HuH-7.5 (cell line): Measurements from ENCODE around the gene SEC14L5.

Experiments used
- DNase-seq: peaks from one replicate; pipeline ENCODE4 v3.0.0; 2011; ENCODE audit warnings: low spot score

Gene SEC14L5

GRCh38 chr16:4984174-4984990 is 26.3 kb downstream of the SEC14L5 start:
- no peak for DNase-seq

DNA sequence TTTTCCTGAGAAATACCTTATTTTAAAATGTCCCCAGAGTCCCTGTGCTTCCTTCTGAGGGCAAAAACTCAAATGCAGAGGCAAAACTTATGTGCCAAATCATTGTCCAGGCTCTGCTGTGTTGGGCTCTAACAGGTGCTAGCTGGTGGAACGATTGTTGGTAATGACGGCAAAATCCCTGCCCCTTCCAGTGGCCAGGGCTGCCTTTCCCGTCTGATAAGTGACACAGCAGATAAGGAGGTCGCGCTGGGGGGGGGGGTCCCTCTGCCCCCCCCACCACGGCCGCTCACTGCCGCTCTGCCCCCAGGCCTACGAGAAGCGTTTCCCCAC is 29.1 kb downstream of the SEC14L5 start:
- DNase-seq, result no peak

DNA sequence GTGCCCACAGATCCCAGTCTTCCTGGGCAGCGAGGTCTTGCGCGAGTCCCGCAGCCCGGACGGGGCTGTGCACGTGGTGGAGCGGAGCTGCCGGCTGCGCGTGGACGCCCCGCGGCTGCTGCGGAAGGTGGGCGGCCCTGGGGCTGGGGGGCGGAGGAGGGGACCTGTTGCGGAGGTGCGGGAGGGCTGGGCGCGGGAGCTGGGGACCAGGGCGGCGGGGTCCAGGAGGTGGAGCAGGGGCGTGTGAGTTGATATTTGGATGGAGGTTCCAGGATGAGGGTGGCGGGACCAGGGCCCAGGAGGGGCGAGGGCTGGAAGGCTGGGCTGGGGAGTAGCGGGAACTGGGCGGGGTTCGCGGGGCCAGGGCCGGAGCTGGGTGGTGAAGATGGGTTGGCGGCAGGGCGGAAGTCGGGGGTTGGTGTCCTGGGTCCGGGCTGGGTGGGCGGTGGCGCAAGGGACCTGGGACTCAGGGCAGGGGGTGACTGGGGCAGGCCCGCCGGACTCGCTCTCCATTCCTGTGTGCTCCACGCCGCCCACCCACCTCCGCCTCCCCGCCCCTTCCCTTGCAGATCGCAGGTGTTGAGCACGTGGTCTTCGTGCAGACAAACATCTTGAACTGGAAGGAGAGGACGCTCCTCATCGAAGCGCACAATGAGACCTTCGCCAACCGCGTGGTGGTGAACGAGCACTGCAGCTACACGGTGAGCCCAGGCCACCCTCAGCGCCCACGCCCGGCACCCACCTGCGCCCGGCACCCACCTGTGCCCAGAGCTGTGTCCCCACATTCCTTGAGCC is 29.6 kb downstream of the SEC14L5 start:
- no peak for DNase-seq

DNA sequence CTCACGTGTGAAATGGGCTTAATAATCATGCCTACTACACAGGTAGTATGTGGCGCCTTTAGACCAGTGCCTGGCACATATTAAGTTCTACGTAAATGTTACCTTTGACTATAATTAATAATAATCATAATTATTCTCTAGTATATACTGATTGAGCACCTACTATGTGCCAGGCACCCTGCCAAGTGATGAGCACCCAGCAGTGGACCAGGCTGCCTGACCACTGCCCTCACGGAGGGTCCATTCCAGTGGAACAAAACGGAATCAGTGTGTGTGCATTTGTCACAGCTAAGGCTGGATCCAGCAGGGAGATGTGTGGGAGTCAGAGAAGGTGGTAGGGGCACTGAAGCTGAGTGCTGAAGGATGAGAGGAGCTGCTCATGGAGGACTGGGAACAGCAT is 30.5 kb downstream of the SEC14L5 start:
- DNase-seq, result no peak

DNA sequence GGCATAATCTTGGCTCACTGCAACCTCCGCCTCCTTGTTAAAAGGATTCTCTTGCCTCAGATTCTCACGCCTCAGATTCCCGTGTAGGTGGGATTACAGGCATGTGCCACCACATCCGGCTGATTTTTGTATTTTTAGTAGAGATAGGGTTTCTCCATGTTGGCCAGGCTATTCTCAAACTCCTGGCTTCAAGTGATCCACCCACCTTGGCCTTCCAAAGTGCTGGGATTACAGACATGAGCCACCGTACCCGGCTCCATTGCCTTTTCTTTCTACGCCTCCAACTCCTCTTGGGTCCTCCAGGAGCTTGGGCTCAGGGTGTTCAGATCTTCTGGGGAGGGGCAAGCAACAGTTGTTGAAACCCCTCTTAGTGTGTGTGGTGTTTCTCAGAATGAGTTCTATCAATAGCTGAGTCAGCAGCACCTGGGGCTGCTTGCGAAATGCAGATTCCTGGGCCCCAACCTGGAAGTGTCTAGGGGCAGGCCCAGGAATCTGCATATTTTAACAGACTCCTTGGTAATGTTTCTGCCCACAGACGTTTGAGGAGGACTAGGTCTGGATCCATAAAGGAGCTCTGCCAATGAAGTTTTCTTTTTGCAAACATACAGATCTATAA is 31.4 kb downstream of the SEC14L5 start:
- no peak for DNase-seq

- DNase-seq, result no peak
These were observed 32.3 kb downstream of the SEC14L5 start for GRCh38 chr16:4990415-4990814.

GRCh38 chr16:4991754-4992153 is 33.6 kb downstream of the SEC14L5 start:
- no peak for DNase-seq

- DNase-seq, result no peak
These were observed 36.7 kb downstream of the SEC14L5 start for GRCh38 chr16:4994719-4995434.

DNA sequence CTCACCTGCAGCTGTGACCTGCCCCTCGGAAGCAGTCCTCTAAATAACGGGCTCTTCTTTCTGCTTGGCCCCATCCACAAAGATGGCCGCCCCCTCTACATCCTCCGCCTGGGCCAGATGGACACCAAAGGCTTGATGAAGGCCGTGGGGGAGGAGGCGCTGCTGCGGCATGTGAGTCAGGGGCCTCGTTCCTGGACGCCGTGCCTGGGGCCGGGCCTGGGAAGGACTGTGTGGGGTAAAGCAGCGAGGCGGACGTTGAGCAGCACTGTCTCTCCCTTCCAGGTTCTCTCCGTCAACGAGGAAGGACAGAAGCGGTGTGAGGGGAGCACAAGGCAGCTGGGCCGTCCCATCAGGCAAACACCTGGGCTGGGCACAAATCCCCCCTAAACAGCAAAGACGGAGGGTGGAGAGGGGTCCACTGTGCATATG is 42.5 kb downstream of the SEC14L5 start:
- DNase-seq, result no peak

DNA sequence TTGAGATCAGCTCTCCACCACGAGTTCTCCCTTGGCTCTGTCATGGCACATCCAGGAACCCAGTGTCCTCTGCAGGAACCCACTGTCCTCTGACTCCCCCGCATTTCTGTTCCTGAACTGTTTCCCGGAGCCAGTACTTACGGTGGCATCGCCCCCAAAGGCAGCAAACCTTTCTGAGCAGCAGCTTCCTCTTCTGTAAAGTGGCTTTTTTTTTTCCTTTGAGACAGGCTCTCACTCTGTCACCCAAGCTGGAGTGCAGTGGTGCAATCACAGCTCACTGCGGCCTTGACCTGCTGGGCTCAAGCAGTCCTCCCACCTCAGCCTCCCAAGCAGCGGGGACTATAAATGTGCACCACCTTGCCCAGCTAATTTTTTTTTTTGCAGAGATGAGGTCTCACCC is 43.4 kb downstream of the SEC14L5 start:
- no peak for DNase-seq

DNA sequence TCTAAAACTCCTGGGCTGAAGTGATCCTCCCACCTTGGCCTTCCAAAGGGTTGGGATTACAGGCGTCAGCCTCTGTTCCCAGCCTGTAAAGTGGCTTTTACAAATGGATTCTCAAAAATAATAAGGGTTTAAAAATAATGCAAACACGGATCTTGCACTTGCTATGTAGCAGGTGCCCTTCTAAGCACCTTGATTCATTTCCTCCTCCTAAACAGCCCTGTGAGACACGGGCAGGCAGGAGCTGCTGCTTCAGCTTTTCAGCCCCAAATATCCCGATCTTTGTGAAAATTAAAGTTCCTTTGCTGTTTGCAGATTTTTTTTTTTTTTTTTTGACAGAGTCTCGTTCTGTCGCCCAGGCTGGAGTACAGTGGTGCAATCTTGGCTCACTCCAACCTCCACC is 43.9 kb downstream of the SEC14L5 start:
- no peak for DNase-seq

DNA sequence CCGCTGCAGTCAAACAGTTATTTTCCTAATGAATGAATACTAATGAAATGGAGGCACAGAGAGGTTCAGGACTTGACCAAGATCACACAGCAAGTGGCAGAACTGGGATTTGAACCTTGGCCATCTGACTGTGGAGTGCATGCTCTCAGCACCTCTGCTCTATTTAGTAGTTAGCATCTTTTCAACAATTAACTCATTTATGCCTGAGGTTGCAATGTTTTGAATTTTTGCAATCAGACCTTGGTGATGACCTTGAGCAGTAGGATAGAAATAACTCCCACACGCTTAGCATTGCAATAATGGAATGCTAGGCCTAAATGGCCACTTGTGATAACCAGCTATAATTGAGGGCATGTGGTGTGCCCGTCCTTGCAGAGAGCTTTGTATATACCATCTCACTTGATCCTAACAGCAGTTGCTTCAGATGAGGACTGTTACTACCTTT is 44.6 kb downstream of the SEC14L5 start:
- DNase-seq, result no peak

GRCh38 chr16:5003211-5003610 is 45.1 kb downstream of the SEC14L5 start:
- no peak for DNase-seq

- DNase-seq, result no peak
These were observed 45.7 kb downstream of the SEC14L5 start for GRCh38 chr16:5003828-5004227.

DNA sequence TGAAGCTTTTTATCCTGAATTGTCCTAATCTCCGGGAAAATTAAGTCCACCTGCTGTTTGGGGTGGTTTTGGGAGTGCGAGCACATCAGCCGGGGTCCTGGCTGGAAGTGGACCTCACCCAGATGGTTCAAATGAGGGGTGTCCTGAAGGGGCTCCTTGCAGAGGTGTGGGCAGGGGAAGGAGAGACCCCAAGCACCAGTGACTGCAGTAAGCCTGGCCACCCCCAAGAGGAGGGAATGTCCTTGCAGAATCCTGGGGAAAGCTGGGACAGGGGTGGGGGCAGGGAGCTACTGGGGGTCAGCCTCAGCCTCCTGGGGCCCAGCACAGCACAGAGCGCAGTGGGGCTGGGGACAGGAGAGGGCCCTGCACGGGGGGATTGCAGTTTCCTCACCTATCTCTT is 46.2 kb downstream of the SEC14L5 start:
- no peak for DNase-seq

- no peak for DNase-seq
These were observed 47.8 kb downstream of the SEC14L5 start for GRCh38 chr16:5005916-5006315.

DNA sequence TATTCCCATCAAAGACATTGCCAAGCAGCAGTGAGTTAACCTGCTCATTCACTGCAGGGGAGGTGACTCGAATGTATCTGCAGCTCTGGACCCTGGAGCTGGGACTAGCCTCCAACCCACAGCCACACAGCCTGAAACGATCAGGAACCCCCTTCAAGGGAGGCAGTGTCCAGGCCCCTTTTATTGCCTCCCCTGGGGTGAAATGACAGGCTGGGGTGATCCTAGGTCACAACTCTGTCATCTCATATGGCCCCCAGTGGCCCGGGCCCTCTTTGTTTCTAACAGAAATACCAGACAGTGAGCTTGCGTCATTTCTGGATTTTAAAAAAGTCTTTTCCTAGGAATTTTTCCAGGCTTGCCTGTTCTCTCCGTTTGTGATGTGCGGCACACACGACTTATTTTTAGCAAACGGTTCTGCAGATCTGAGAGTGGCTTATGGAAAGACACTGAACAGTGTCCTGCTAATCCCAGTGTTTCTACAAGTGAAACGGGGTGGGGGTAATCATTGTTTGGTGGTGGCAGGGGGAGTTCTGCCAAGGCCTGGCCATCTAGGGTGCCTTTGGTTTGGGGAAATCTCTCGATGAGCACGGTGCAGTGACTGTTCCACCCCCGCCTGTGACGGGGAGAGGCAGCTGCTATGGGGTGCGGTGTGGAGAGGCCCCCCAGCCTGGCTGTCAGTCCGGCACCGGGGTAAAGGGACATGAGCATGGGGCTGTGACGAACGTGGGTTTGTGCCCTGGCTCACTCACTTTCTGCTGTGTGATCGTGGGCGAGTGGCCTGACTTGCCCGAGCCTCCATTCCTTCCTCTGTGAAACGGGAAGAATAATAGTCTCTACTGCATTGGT is 48.4 kb downstream of the SEC14L5 start:
- DNase-seq, result no peak

DNA sequence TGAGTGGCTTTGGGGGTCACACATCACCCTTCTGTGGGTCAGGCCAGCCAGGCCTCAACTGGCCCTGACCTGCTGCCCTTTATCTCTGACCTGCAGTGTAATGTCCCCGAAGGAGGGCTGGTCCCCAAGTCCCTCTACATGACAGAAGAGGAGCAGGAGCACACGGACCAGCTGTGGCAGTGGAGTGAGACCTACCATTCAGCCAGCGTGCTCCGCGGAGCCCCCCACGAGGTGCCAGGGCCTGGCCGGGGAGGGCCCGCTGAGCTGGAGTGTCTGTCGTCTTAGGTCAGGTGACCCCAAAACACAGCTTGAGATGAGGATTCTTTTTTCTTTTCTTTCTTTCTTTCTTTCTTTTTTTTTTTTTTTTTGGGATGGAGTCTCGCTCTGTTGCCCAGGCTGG is 49.1 kb downstream of the SEC14L5 start:
- no peak for DNase-seq

- no peak for DNase-seq
These were observed 50.2 kb downstream of the SEC14L5 start for GRCh38 chr16:5008311-5008731.

DNA sequence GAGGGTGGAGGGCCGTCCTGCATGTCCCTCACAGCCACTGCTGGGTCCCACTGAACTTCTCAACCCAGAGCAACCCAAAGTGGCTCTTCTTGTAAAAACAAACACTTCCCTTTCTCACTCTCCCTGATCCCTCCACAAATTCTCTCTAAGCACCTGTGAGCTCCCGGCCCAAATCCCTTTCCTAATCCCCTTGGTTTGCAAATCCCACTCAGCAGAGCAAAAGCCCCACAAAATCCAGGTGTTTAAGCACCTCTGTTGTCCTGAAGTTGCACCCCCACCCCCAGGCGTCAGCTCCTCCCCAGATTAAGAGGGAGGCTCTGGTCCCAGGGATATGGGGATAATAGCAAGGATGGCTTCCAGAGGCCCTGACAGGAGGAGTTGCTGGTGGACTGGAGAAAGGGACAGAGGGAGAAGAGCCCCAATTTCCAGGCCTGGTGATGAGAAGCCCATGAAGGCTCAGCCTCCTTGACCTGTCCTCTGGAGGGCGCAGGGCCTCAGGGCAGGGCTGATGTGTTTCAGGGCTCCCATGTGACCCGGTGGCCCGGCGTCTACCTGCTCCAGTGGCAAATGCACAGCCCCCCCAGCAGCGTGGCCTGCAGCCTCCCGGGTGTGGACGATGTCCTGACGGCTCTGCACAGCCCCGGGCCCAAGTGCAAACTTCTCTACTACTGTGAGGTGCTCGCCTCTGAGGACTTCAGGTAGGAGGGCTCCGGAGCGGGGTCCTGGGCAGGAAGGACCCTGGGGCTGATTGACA is 52.6 kb downstream of the SEC14L5 start:
- DNase-seq, result no peak

DNA sequence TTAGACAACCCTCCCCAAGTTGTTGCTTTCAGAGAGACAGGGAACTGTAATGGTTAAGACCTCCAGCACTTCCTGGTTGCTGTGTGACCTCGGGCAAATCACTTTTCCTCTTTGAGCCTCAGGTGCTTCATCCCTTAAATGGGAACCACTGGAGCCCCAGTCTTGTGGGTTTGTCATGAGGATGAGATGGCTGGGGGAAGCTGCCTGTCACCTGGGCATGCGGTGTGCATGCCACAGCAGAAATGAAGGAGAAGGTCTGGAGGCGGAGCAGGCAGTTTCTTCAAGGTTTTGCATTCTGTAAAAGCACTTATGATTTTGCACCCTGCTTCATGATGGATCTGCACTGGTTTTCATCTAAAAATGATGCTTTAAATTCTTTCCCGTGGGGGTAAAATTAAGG is 53.5 kb downstream of the SEC14L5 start:
- DNase-seq, result no peak
